Lower lobe of right lung (tissue), 2 donors: ENCODE measurements around the gene SLC35A4. TPM values are rescaled to one million over a fixed set of nuclear protein-coding genes. Genes with fewer than 3 reads are reported as not detected.

Experiments used
- ATAC-seq, 2 donors: fragments of 200-7000 bp; cut with Tn5 transposase; one replicate each; pipeline ENCODE4 v1.9.1; 2020 to 2022; ENCODE audit warnings: mild to moderate bottlenecking in 2 of 2, moderate library complexity in 2 of 2
- DNase-seq: peaks from one replicate; pipeline ENCODE4 v3.0.0-alpha.2; 2020
- H3K27ac ChIP-seq: fragments of 200-600 bp; one replicate; pipeline ENCODE4 v1.8.0; 2022
- H3K27me3 ChIP-seq: fragments of 200-600 bp; one replicate; pipeline ENCODE4 v1.8.0; 2022; ENCODE audit warnings: low read depth
- H3K36me3 ChIP-seq: fragments of 200-600 bp; one replicate; pipeline ENCODE4 v1.8.0; 2022; ENCODE audit warnings: mild to moderate bottlenecking
- H3K4me1 ChIP-seq: fragments of 200-600 bp; one replicate; pipeline ENCODE4 v1.8.0; 2022
- H3K4me3 ChIP-seq: fragments of 200-600 bp; one replicate; pipeline ENCODE4 v1.8.0; 2022; ENCODE audit warnings: mild to moderate bottlenecking
- H3K9me3 ChIP-seq: fragments of 200-600 bp; one replicate; pipeline ENCODE4 v1.8.0; 2022
- intact Hi-C: fragments of 100-400 bp; cut with DNase I; formaldehyde crosslinking; loops from one replicate; pipeline ENCODE4 v1.11.0; 2022
- total RNA-seq: library from RNA; stranded (reverse); fragmentation: NEBNext Ultra II Directional; extraction: Animal tissue kit (Norgen Biotek cat#: 25700); gene quantifications from one replicate; pipeline ENCODE4 v1.2.1, GENCODE V29; 2021
- TF ChIP-seq, protein P1 (sequence below): fragments of 200-600 bp; IDR thresholded peaks from one replicate; pipeline ENCODE4 v1.8.0; 2022; ENCODE audit warnings: antibody characterized with exemption, mild to moderate bottlenecking
- donor health status: DM: no; HTN: yes; CAD: no; lungs with severe emphysema.

The SLC35A4 gene
- total RNA-seq, 1 donor from 2014 or later, result 71.8 TPM

DNA sequence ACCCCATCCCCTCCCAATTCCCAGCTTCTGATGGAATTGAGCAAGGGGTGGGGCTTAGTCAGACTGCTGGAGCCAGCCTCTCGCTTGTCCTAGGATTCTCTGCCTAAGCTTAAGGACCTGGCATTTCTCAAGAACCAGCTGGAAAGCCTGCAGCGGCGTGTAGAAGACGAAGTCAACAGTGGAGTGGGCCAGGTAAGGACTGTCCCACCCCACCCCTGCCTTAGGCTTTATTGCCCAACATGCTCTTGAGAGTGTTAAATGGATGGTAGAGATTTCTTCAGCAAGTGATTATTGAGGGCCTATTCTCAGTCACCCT lies 1.1 kb downstream of the SLC35A4 start:
- H3K36me3 ChIP-seq, result peaks cover 51% of the 10 kb centered on the region
- peak overlapping the region; percentile 72 for H3K4me3 ChIP-seq
- H3K4me1 ChIP-seq, result peaks cover 79% of the 10 kb centered on the region
- intact Hi-C loops, result loop anchor here (10.0 kb wide), 1 partner anchor 69 kb away; the partner anchor contains the start of genes CD14 and TMCO6
- TF ChIP-seq, protein P1, sequence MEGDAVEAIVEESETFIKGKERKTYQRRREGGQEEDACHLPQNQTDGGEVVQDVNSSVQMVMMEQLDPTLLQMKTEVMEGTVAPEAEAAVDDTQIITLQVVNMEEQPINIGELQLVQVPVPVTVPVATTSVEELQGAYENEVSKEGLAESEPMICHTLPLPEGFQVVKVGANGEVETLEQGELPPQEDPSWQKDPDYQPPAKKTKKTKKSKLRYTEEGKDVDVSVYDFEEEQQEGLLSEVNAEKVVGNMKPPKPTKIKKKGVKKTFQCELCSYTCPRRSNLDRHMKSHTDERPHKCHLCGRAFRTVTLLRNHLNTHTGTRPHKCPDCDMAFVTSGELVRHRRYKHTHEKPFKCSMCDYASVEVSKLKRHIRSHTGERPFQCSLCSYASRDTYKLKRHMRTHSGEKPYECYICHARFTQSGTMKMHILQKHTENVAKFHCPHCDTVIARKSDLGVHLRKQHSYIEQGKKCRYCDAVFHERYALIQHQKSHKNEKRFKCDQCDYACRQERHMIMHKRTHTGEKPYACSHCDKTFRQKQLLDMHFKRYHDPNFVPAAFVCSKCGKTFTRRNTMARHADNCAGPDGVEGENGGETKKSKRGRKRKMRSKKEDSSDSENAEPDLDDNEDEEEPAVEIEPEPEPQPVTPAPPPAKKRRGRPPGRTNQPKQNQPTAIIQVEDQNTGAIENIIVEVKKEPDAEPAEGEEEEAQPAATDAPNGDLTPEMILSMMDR, result no peak
- ATAC-seq (peak; percentile 4 to 34), DNase-seq (peak; percentile 66)
- H3K27me3 ChIP-seq, result no peaks in the 10 kb centered on the region
- H3K9me3 ChIP-seq, result no peaks in the 10 kb centered on the region
- peak overlapping the region; percentile 96 for H3K27ac ChIP-seq

DNA sequence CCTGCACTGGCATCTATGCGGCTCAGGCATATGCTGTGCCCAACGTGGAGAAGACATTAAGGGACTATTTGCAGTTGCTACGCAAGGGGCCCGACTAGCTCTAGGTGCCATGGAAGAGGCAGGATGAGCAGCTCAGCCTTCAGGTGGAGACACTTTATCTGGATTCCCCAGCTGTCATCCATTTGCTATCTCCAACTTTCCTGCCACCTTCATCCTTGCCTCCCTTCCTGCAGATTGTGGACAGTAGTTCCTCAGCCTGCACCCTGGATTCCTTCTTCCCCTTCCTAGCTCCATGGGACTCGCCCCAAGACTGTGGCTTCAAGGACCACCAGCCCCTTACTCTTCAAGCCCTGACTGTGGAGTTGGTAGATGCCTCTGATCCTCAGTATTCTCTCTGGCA lies 2.0 kb downstream of the SLC35A4 start:
- intact Hi-C loops, result loop anchor here (10.0 kb wide), 1 partner anchor 68 kb away; the partner anchor contains the start of genes CD14 and TMCO6
- Histone ChIP-seq H3K4me3 (no peak overlapping the region), H3K27me3 (no peaks in the 10 kb centered on the region), H3K4me1 (peaks cover 79% of the 10 kb centered on the region), H3K9me3 (no peaks in the 10 kb centered on the region), H3K36me3 (peaks cover 42% of the 10 kb centered on the region), H3K27ac (peak overlapping the region; percentile 9)
- ATAC-seq (no peak), DNase-seq (no peak)
- TF ChIP-seq, protein P1, result no peak

- DNase-seq, result no peak
- H3K36me3 ChIP-seq, result peaks cover 36% of the 10 kb centered on the region
- no peaks in the 10 kb centered on the region for H3K9me3 ChIP-seq
- peaks cover 74% of the 10 kb centered on the region for H3K4me1 ChIP-seq
- ATAC-seq, result no peak
- intact Hi-C loops, result loop anchor here (10.0 kb wide), 1 partner anchor 68 kb away; the partner anchor contains the start of genes CD14 and TMCO6
- H3K4me3 ChIP-seq, result no peak overlapping the region
- H3K27me3 ChIP-seq, result no peaks in the 10 kb centered on the region
- peak overlapping the region; percentile 9 for H3K27ac ChIP-seq
- TF ChIP-seq, protein P1, result no peak
Observed at GRCh38 chr5:140567136-140567818, 2.6 kb downstream of the SLC35A4 start.

GRCh38 chr5:140567871-140568270 lies 3.2 kb downstream of the SLC35A4 start:
- H3K27me3 ChIP-seq, result no peaks in the 10 kb centered on the region
- TF ChIP-seq, protein P1, result no peak
- no peak overlapping the region for H3K4me3 ChIP-seq
- ATAC-seq (no peak), DNase-seq (no peak)
- intact Hi-C loops, result loop anchor here (10.0 kb wide), 1 partner anchor 67 kb away; the partner anchor contains the start of genes CD14 and TMCO6
- H3K4me1 ChIP-seq, result peaks cover 68% of the 10 kb centered on the region
- peaks cover 35% of the 10 kb centered on the region for H3K36me3 ChIP-seq
- no peaks in the 10 kb centered on the region for H3K9me3 ChIP-seq
- peak overlapping the region; percentile 72 for H3K27ac ChIP-seq

DNA sequence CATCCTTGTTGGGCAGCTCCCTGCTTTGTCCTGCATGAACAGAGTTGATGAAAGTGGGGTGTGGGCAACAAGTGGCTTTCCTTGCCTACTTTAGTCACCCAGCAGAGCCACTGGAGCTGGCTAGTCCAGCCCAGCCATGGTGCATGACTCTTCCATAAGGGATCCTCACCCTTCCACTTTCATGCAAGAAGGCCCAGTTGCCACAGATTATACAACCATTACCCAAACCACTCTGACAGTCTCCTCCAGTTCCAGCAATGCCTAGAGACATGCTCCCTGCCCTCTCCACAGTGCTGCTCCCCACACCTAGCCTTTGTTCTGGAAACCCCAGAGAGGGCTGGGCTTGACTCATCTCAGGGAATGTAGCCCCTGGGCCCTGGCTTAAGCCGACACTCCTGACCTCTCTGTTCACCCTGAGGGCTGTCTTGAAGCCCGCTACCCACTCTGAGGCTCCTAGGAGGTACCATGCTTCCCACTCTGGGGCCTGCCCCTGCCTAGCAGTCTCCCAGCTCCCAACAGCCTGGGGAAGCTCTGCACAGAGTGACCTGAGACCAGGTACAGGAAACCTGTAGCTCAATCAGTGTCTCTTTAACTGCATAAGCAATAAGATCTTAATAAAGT lies 3.9 kb downstream of the SLC35A4 start:
- no peaks in the 10 kb centered on the region for H3K27me3 ChIP-seq
- H3K4me1 ChIP-seq, result peaks cover 62% of the 10 kb centered on the region
- intact Hi-C loops, result loop anchor here (10.0 kb wide), 1 partner anchor 66 kb away; the partner anchor contains the start of genes CD14 and TMCO6
- DNase-seq, result no peak
- peaks cover 35% of the 10 kb centered on the region for H3K36me3 ChIP-seq
- H3K9me3 ChIP-seq, result no peaks in the 10 kb centered on the region
- no peak overlapping the region for H3K4me3 ChIP-seq
- peak overlapping the region; percentile 72 for H3K27ac ChIP-seq
- TF ChIP-seq, protein P1, result no peak
- no peak for ATAC-seq
